DMS153 treated with DMSO at 0.1 percent for 48 hours (cell line): Measurements from ENCODE around the gene NFRKB.

Experiments used
- DNase-seq: peaks from one replicate; lab custom pipeline; 2025; ENCODE audit not compliant: unreplicated experiment; lab: John Stamatoyannopoulos, UW

The NFRKB gene

DNA sequence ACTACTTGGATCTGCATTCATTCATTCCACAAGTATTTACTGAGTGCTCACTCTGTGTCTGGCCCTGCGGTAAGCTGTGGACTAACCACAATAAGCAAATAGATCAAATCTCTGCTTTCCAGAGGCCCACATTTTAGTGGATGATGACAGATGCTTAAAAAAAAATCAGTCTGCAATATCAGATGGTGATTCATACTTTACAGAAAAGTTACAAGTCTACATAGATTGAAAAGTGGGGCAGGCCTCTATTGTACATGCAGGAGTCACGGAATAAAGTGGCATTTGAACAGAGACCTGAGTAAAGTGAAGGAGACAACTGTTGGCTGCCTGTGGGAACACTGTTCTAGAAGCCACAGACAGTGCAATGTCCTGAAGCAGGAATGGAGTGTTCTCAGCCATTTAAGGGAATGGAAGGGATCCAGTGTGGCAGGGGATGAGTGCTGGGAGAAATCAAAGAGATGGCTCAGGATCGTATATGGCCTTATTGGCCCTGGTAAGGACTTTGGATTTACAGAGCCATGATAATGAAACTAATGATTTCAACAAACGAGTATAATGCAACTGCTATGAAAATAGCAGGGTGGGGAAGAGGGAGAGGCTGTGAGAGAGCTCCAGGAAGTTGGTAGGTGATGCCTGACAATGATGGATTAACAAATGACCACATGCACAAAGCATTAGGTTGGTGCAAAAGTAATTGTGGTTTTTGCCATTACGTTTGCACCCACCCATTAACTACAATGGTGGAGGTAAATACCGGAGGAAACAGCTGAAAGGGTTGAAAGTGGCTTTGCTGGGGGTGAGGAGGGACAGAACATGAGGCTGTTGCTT is 48.7 kb downstream of the NFRKB start:
- DNase-seq: peak; percentile 59
